Upper lobe of left lung (tissue), 4 donors: ENCODE results near the gene PI16.

Experiments used
- POLR2A ChIP-seq, 4 donors: fragments of 450-650 bp; IDR thresholded peaks; one replicate each; pipeline ENCODE4 v1.5.1; 2016 to 2017; ENCODE audit warnings: antibody characterized with exemption in 4 of 4, mild to moderate bottlenecking in 2 of 4
- POLR2AphosphoS5 ChIP-seq, 2 donors: sonication (generic); formaldehyde crosslinking; IDR thresholded peaks; one replicate each; pipeline ENCODE4 v1.5.1; 2017; ENCODE audit warnings: antibody characterized with exemption in 2 of 2
- TF ChIP-seq, protein P1 (sequence below), 6 experiments: fragments of 450-650 bp in 4 of 6; fragments of 200-600 bp in 2 of 6; sonication (generic) in 2 of 6; IDR thresholded peaks; one replicate each; pipeline ENCODE4 v1.5.1; 2016 to 2019; ENCODE audit warnings: antibody characterized with exemption in 6 of 6

DNA sequence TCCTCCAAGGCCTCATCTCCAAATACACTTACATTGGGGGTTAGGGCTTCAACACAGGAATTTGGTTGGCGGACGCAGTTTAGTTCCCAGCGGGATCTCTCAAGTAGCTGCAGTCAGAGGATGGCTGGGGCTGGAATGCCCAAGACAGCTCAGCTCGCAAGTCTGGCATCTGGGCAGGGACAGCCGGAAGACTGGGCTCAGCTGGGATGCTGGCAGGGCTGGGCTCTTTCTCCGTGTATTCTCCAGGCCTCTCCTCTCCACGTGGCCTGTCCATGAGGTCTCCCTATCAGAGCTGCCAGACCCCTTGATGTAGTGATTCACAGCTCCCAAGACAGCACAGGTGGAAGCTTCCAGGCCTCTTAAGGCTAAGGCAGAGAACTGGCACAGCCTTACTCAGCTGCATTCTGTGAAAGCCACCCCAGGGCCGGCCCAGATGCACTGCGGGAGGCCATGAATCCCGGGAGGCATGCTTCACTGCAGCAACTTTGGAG, 55.9 kb downstream of the PI16 start:
- TF ChIP-seq POLR2A (IDR thresholded peaks at IDR 0.05) (no peak), POLR2AphosphoS5 (IDR thresholded peaks at IDR 0.05) (no peak)
- TF ChIP-seq, protein P1, sequence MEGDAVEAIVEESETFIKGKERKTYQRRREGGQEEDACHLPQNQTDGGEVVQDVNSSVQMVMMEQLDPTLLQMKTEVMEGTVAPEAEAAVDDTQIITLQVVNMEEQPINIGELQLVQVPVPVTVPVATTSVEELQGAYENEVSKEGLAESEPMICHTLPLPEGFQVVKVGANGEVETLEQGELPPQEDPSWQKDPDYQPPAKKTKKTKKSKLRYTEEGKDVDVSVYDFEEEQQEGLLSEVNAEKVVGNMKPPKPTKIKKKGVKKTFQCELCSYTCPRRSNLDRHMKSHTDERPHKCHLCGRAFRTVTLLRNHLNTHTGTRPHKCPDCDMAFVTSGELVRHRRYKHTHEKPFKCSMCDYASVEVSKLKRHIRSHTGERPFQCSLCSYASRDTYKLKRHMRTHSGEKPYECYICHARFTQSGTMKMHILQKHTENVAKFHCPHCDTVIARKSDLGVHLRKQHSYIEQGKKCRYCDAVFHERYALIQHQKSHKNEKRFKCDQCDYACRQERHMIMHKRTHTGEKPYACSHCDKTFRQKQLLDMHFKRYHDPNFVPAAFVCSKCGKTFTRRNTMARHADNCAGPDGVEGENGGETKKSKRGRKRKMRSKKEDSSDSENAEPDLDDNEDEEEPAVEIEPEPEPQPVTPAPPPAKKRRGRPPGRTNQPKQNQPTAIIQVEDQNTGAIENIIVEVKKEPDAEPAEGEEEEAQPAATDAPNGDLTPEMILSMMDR (IDR thresholded peaks at IDR 0.05), result no peak
